LNCAP (cell line): Measurements from ENCODE around the gene WDR82.
A peak's percentile ranks its signal among the peaks of the same experiment; 100 is the strongest.

Experiments
- TF ChIP-seq, protein P1 (sequence below): fragments of 450-650 bp; IDR thresholded peaks from 2 replicates; pipeline ENCODE4 v1.5.1; 2017; ENCODE audit warnings: mild to moderate bottlenecking

Gene WDR82

DNA sequence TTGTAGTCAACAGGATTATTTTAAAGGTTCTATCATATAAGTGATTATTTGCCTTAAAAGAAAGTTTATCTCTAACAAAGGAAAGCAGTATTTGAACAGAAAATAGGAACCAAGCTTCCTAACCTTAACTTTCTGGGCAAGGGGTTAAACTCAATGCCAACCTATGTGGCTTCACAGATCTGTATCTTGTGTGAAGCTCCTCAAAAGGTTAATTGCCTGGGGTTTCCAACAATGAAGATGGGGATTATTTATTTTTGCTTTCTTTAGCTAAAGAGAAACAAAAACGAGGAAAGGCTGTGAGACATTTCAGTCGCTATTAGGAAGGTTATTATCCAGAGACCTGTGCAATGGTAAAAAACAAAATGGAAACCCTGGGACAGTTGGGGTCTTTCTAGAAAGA is 1.1 kb upstream of the WDR82 start:
- TF ChIP-seq, protein P1, sequence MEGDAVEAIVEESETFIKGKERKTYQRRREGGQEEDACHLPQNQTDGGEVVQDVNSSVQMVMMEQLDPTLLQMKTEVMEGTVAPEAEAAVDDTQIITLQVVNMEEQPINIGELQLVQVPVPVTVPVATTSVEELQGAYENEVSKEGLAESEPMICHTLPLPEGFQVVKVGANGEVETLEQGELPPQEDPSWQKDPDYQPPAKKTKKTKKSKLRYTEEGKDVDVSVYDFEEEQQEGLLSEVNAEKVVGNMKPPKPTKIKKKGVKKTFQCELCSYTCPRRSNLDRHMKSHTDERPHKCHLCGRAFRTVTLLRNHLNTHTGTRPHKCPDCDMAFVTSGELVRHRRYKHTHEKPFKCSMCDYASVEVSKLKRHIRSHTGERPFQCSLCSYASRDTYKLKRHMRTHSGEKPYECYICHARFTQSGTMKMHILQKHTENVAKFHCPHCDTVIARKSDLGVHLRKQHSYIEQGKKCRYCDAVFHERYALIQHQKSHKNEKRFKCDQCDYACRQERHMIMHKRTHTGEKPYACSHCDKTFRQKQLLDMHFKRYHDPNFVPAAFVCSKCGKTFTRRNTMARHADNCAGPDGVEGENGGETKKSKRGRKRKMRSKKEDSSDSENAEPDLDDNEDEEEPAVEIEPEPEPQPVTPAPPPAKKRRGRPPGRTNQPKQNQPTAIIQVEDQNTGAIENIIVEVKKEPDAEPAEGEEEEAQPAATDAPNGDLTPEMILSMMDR: no peak

DNA sequence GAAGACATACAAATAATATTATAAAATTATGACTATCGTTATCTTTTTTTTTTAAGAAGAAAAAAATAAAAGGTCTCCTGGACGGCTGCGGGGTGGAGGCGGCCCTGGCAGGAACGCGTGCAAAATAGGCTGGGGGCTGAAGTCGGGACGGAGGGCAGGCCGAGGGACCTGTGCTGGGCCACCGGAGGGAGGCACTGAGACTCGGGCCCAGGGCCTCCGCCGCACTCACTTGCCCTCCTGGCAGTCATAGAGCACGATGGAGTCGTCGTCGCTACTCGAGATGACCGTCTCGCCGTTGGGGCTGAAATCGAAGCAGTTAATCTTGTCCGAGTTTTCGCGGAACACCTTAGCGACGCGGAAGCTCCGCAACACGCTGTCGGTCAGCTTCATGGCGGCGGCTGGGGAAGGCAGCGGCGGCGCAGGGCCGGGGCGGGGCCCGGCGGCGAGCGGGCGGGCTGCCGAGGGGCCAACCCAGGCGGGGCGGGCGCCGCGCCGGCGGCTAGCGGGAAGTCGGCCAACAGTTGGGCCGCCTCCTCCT is 408 bp downstream of the WDR82 start:
- TF ChIP-seq, protein P1: peak; percentile 27; the same call in 1 of the 2 replicates

DNA sequence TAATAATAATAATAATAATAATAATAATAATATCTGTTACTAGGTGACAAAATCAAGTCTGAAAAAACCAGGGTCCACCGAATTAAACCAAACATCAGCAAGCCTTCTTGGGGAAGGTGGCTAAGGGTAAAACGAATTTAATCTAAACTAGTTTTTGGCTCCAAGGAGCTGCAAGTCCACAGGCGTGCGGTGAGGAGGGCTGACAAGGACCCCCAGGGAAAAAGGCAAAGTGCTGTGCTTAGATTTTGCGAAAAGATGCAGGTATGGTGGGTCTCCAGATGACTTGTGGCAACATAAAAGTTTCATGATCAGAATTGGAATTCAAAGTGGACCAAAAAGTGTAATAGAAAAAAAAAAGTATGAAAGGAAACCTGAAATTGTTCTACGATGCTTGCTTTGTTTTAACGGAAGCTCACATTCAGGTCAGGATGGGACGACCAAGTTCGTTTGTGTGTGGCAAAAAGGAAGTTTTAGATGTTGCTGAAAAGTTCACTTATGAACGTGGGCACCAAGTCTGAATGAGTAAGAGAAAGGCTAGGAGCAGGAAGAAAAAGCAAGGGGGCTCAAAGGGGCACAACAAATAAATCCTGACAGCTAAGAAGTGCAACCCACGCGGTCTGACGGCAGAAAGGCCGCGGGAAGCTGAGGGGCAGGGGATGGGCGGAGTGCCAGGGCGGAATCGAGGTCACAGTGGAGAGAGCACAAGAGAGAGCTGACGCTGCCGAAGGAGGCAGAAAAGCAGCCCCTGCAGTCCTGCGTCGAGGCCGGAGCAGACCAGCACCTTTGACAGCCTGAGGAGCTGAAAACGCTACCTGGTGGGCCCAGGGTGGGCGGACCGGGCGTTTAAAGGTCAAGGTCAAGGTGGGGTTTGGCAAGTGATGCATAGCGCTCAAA is 1.1 kb downstream of the WDR82 start:
- TF ChIP-seq, protein P1: no peak

DNA sequence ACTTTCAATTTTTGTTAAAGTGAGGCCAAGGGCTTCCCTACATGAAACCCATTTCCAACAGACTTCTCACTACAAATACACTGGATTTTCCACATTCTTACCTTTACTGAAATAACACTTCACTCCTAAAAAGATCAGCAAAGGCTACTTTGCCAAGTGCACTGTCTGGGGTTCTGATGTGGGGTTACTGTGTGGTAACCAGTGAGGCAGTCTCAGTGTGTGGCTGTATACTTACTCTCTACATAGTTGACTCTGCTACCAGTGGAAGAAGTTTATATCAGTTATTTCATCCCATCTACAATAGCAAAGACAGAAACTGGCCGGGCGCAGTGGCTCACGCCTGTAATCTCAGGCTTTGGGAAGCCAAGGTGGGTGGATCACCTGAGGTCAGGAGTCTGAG is 5.6 kb downstream of the WDR82 start:
- TF ChIP-seq, protein P1: no peak

DNA sequence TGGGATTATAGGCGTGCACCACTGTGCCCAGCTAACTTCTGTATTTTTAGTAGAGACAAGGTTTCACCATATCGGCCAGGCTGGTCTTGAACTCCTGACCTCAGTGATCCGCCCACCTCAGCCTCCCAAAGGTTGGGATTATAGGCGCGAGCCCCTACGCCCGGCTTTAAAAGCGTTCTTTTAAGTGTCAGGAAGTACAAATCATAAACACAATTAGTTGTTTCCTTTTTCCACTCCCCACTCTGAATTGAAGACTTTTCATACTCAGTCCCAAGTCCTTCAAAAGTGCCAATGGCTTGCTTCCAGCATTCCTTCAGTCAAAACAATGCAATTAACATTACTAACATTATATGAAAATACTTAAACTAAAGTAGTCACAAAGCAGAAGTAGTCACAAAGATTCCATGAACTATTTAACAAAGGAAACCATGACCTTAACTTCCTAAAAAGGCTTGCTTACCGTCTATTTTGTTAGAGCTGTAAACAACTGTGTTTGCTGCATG is 8.1 kb downstream of the WDR82 start:
- TF ChIP-seq, protein P1: no peak

DNA sequence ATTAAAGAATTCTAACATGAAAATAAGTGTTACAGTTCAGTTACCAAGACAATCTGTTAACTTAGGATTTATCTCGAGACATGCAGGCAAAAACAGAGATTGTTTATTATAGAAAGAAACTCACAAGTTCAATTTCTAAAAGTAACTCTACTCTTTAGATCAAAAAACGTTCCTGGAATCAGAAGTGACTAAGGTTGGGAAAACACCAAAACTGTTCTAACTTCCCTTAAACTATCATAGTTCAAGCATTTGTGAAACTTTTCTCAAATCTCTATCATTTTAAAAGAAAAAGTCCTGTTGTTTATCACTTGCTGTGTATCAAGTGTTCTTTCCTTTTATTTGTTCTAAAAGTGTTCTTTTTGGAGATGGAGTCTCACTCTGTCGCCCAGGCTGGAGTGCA is 8.7 kb downstream of the WDR82 start:
- TF ChIP-seq, protein P1: no peak

DNA sequence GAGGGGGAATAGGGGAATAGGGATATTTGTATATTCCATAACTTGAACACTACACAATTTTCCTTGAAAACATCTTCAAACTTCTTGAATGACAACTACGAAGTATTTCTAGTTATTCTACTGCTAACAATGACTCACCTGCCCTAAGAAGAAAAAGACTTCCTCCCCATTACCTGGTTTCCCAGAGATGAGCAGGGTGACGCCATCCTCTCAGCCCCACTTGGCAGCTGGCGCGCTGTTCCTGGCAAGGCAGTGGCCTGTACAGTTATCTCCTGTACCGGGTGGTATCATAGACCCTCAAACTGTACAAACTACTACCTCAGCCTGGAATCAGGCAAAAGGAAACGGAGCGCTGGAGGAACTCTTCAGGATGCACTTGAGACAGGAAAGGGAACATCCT is 10.4 kb downstream of the WDR82 start:
- TF ChIP-seq, protein P1: no peak
